ENCODE data around the gene CFAP20DC. TPM values are rescaled to one million over a fixed set of nuclear protein-coding genes. Genes with fewer than 3 reads are reported as not detected.

CFAP20DC gene
- total RNA-seq, 1 donor from 2014 or later: 1.4 TPM

DNA sequence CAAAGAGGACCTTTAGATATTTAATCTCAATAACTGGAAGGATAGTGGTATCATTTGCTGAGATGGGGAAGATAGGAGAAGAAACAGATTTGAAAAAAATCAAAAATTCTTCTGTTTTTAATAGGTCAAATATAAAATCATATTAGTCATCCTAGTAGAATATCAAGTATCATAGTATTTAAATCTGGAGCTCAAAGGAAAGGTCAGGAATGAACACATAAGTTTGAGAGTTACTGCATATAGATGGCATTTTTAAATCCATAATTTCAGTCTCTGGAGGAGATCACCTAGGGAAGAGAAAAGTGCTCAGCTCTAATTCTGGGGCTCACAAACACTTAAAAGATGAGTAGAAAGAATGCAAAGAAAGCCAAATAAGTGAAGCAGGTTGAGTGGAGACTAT lies 24.9 kb upstream of the CFAP20DC start:
- Mint-ChIP-seq H3K4me1 (ENCODE audit: unreplicated experiment) (no peaks in the 10 kb centered on the region), H3K27me3 (ENCODE audit: unreplicated experiment) (peaks cover 22% of the 10 kb centered on the region), H3K9me3 (ENCODE audit: unreplicated experiment) (no peaks in the 10 kb centered on the region), H3K4me3 (ENCODE audit: unreplicated experiment) (no peak overlapping the region), H3K27ac (ENCODE audit: unreplicated experiment) (no peak overlapping the region), H3K36me3 (ENCODE audit: unreplicated experiment) (no peaks in the 10 kb centered on the region)
- TF ChIP-seq, protein P1, sequence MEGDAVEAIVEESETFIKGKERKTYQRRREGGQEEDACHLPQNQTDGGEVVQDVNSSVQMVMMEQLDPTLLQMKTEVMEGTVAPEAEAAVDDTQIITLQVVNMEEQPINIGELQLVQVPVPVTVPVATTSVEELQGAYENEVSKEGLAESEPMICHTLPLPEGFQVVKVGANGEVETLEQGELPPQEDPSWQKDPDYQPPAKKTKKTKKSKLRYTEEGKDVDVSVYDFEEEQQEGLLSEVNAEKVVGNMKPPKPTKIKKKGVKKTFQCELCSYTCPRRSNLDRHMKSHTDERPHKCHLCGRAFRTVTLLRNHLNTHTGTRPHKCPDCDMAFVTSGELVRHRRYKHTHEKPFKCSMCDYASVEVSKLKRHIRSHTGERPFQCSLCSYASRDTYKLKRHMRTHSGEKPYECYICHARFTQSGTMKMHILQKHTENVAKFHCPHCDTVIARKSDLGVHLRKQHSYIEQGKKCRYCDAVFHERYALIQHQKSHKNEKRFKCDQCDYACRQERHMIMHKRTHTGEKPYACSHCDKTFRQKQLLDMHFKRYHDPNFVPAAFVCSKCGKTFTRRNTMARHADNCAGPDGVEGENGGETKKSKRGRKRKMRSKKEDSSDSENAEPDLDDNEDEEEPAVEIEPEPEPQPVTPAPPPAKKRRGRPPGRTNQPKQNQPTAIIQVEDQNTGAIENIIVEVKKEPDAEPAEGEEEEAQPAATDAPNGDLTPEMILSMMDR (IDR thresholded peaks at IDR 0.05): no peak
- DNase-seq (ENCODE audit: extremely low spot score, unreplicated experiment): no peak

DNA sequence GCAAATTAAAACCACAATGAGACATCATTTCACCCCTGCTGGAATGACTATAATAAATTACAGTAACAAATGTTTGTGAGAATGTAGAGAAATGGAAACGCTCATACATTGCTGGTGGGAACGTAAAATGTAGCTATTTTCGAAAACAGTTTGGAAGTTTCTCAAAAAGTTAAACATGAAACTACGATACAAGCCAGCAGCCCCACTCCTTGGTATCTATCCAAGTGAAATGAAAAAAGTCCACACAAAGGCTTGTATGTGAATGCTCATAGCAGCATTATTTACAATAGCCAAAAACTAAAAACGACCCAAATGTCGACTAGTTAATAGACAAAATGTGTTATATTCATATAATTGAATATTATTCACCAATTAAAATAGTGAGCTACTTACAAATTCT lies 22.9 kb upstream of the CFAP20DC start:
- no peak for DNase-seq (ENCODE audit: extremely low spot score, unreplicated experiment)

DNA sequence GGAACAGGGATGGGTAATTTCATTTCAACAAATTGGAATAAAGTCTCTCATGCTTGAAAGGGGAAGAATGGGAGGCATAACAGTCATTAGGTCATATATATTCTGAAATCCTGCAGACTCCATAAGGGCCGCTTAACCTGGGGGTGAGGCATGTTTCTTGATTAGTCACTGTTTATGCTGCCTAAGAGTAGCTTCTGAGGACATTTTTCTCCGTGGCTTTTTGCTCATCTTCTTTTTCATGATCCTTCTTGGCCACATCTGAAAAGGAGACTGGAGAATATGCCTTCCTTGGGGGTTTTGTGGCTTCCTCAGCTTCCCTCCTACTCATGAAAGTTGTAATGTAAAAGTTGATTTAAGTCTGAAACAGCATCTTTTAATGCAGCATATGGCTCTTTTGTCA lies 20.0 kb upstream of the CFAP20DC start:
- DNase-seq (ENCODE audit: extremely low spot score, unreplicated experiment): no peak
- Mint-ChIP-seq H3K36me3 (ENCODE audit: unreplicated experiment) (no peaks in the 10 kb centered on the region), H3K4me1 (ENCODE audit: unreplicated experiment) (no peaks in the 10 kb centered on the region), H3K9me3 (ENCODE audit: unreplicated experiment) (no peaks in the 10 kb centered on the region), H3K27me3 (ENCODE audit: unreplicated experiment) (peaks cover 13% of the 10 kb centered on the region), H3K27ac (ENCODE audit: unreplicated experiment) (no peak overlapping the region), H3K4me3 (ENCODE audit: unreplicated experiment) (no peak overlapping the region)
- TF ChIP-seq, protein P1 (IDR thresholded peaks at IDR 0.05): no peak

More for the DNA sequence above, 22.9 kb upstream of the CFAP20DC start:
- Mint-ChIP-seq H3K27ac (ENCODE audit: unreplicated experiment) (no peak overlapping the region), H3K4me1 (ENCODE audit: unreplicated experiment) (no peaks in the 10 kb centered on the region), H3K4me3 (ENCODE audit: unreplicated experiment) (no peak overlapping the region), H3K36me3 (ENCODE audit: unreplicated experiment) (no peaks in the 10 kb centered on the region), H3K9me3 (ENCODE audit: unreplicated experiment) (no peaks in the 10 kb centered on the region), H3K27me3 (ENCODE audit: unreplicated experiment) (peaks cover 13% of the 10 kb centered on the region)
- TF ChIP-seq, protein P1 (IDR thresholded peaks at IDR 0.05): no peak

DNA sequence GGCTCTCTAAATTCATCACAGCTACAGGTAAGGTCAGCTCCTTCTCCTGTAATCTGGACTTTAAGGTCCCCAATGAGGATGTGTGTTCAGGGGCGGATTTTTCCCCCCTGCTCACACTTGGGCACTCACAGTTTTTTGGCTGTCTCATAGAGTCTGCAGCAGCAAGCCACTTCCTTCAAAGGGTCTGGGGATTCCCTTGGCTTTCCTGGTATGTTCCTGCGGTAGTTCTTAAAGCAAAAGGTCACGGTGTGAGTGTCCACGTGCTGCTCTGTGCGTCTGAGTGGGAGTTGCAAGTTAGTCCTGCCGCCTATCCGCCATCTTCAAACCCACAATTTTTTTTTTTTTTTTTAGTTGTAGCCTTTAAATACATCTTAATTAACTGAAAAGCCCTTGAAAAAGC lies 15.4 kb upstream of the CFAP20DC start:
- Mint-ChIP-seq H3K27ac (ENCODE audit: unreplicated experiment) (no peak overlapping the region), H3K9me3 (ENCODE audit: unreplicated experiment) (peaks cover 14% of the 10 kb centered on the region), H3K4me1 (ENCODE audit: unreplicated experiment) (no peaks in the 10 kb centered on the region), H3K36me3 (ENCODE audit: unreplicated experiment) (peaks cover 4% of the 10 kb centered on the region), H3K4me3 (ENCODE audit: unreplicated experiment) (no peak overlapping the region), H3K27me3 (ENCODE audit: unreplicated experiment) (peaks cover 38% of the 10 kb centered on the region)
- TF ChIP-seq, protein P1 (IDR thresholded peaks at IDR 0.05): no peak
- DNase-seq (ENCODE audit: extremely low spot score, unreplicated experiment): no peak

DNA sequence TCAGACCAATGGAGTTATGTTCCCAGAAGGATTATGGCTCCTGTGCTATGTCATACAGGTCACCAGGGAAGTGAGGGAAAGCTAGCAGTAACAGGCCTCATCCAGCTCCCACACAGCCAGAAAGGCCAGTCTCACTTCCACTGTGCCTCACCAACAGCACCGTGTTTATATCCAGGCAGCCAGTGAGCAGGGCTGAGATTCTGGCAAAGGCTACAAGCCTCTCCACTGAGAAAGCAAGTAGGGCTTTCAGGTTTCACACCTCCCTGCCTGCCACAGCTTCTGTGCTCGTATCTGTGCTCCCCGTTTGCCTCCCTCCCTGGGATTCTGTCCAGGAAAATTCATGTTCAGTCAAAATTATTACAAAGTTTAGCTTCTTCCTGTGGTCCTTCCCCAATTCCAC lies 14.9 kb upstream of the CFAP20DC start:
- Mint-ChIP-seq H3K4me1 (ENCODE audit: unreplicated experiment) (no peaks in the 10 kb centered on the region), H3K27ac (ENCODE audit: unreplicated experiment) (no peak overlapping the region), H3K4me3 (ENCODE audit: unreplicated experiment) (no peak overlapping the region), H3K27me3 (ENCODE audit: unreplicated experiment) (peaks cover 43% of the 10 kb centered on the region), H3K36me3 (ENCODE audit: unreplicated experiment) (peaks cover 4% of the 10 kb centered on the region), H3K9me3 (ENCODE audit: unreplicated experiment) (peaks cover 18% of the 10 kb centered on the region)
- TF ChIP-seq, protein P1 (IDR thresholded peaks at IDR 0.05): no peak
- DNase-seq (ENCODE audit: extremely low spot score, unreplicated experiment): no peak
